NCI-H1436 (cell line): Measurements from ENCODE around the gene SCN1B.
"Not testable (repeated sequence)": the region's sequence is repeated elsewhere in the genome, so short reads cannot be mapped to it uniquely, and the experiment has no call there.

Experiments used
- DNase-seq: peaks from one replicate; lab custom pipeline; 2025; lab: John Stamatoyannopoulos, UW

SCN1B gene

GRCh38 chr19:35017507-35017906 lies 12.8 kb upstream of the SCN1B start:
- DNase-seq = no peak

GRCh38 chr19:35018379-35018778 lies 11.9 kb upstream of the SCN1B start:
- DNase-seq = no peak

- no peak for DNase-seq
These were observed 11.1 kb upstream of the SCN1B start for GRCh38 chr19:35019144-35019543.

- no peak for DNase-seq
These were observed 9.3 kb upstream of the SCN1B start for GRCh38 chr19:35021016-35021415.

GRCh38 chr19:35021596-35021995 lies 8.7 kb upstream of the SCN1B start:
- no peak for DNase-seq

GRCh38 chr19:35022460-35022859 lies 7.8 kb upstream of the SCN1B start:
- no peak for DNase-seq

- no peak for DNase-seq
These were observed 6.8 kb upstream of the SCN1B start for GRCh38 chr19:35023428-35023827.

- no peak for DNase-seq
These were observed 6.2 kb upstream of the SCN1B start for GRCh38 chr19:35024095-35024494.

GRCh38 chr19:35025969-35026368 lies 4.3 kb upstream of the SCN1B start:
- no peak for DNase-seq

- no peak for DNase-seq
These were observed 3.9 kb upstream of the SCN1B start for GRCh38 chr19:35026418-35026817.

- DNase-seq = no peak
These were observed 3.3 kb upstream of the SCN1B start for GRCh38 chr19:35027009-35027408.

GRCh38 chr19:35027851-35028599 lies 2.2 kb upstream of the SCN1B start:
- DNase-seq = no peak

- not testable (repeated sequence) for DNase-seq
These were observed 1.7 kb upstream of the SCN1B start for GRCh38 chr19:35028600-35028885.

GRCh38 chr19:35029275-35029736 lies 964 bp upstream of the SCN1B start:
- DNase-seq = not testable (repeated sequence)

GRCh38 chr19:35029737-35030256 lies 473 bp upstream of the SCN1B start:
- DNase-seq = no peak

- DNase-seq = no peak
These were observed 1.0 kb downstream of the SCN1B start for GRCh38 chr19:35031072-35031881.

- no peak for DNase-seq
These were observed 2.1 kb downstream of the SCN1B start for GRCh38 chr19:35032356-35032865.

GRCh38 chr19:35033067-35034004 lies 3.1 kb downstream of the SCN1B start:
- no peak for DNase-seq

GRCh38 chr19:35034005-35034502 lies 3.8 kb downstream of the SCN1B start:
- DNase-seq = no peak

GRCh38 chr19:35034588-35035382 lies 4.5 kb downstream of the SCN1B start:
- no peak for DNase-seq
